GM13976 (cell line): Measurements from ENCODE around the gene C11orf98.

Source experiments
- DNase-seq: peaks from one replicate; pipeline ENCODE4 v3.0.0; 2012; ENCODE audit warnings: low spot score
- in situ Hi-C: fragments of 300-500 bp; cut with MboI; formaldehyde crosslinking; loops from one replicate; pipeline ENCODE4 v1.12.0; 2022; ENCODE audit warnings: low sequenced_read_pairs, mixed read lengths, inconsistent platforms; ENCODE audit not compliant: unreplicated experiment
- TF ChIP-seq, protein P1 (sequence below): IDR thresholded peaks from 2 replicates; pipeline ENCODE4 v1.5.1; 2012; ENCODE audit warnings: borderline replicate concordance, mild to moderate bottlenecking; ENCODE audit not compliant: insufficient read depth; ENCODE audit errors: extremely low read depth, missing control alignments, control extremely low read depth

The C11orf98 gene

DNA sequence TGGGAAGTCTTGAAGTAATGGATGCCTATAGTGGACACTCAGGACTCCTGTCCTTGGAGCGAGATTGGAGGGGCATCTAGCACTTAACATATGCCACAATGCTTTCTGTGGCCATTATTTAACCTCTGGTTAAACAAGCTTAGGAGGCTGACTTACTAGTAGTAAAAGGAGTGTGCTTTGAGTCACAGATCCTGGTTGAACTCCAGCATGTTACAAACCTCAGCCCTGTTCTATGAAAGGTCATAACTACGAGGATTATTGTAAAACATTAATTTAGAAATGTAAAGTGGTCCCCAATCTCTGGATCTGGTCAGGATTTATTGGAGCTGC lies 8.2 kb upstream of the C11orf98 start:
- TF ChIP-seq, protein P1, sequence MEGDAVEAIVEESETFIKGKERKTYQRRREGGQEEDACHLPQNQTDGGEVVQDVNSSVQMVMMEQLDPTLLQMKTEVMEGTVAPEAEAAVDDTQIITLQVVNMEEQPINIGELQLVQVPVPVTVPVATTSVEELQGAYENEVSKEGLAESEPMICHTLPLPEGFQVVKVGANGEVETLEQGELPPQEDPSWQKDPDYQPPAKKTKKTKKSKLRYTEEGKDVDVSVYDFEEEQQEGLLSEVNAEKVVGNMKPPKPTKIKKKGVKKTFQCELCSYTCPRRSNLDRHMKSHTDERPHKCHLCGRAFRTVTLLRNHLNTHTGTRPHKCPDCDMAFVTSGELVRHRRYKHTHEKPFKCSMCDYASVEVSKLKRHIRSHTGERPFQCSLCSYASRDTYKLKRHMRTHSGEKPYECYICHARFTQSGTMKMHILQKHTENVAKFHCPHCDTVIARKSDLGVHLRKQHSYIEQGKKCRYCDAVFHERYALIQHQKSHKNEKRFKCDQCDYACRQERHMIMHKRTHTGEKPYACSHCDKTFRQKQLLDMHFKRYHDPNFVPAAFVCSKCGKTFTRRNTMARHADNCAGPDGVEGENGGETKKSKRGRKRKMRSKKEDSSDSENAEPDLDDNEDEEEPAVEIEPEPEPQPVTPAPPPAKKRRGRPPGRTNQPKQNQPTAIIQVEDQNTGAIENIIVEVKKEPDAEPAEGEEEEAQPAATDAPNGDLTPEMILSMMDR = no peak
- DNase-seq = no peak
- in situ Hi-C loops = no loop called here

DNA sequence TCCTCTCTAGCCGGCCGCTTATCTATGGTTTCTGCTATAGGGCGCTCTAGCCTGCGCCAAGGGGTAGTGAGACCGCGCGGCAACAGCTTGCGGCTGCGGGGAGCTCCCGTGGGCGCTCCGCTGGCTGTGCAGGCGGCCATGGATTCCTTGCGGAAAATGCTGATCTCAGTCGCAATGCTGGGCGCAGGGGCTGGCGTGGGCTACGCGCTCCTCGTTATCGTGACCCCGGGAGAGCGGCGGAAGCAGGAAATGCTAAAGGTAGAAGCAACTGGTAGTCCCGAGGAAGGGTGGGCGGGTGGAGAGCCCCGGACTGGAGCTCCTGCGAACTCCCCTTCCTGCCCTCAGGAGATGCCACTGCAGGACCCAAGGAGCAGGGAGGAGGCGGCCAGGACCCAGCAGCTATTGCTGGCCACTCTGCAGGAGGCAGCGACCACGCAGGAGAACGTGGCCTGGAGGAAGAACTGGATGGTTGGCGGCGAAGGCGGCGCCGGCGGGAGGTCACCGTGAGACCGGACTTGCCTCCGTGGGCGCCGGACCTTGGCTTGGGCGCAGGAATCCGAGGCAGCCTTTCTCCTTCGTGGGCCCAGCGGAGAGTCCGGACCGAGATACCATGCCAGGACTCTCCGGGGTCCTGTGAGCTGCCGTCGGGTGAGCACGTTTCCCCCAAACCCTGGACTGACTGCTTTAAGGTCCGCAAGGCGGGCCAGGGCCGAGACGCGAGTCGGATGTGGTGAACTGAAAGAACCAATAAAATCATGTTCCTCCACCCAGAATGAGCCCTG lies 6.8 kb upstream of the C11orf98 start, which contains the start of the genes LBHD1 and UQCC3:
Gene LBHD1 (minus strand): TSS at position 660 of the 782 bp plus-strand sequence. CDS start 2,236 bp downstream, outside the sequence.
Gene UQCC3 (plus strand): TSS at position 66 of the 782 bp plus-strand sequence. CDS start 73 bp downstream, at position 139.
- TF ChIP-seq, protein P1 = no peak
- peak; percentile 91 for DNase-seq
- in situ Hi-C loops = no loop called here

DNA sequence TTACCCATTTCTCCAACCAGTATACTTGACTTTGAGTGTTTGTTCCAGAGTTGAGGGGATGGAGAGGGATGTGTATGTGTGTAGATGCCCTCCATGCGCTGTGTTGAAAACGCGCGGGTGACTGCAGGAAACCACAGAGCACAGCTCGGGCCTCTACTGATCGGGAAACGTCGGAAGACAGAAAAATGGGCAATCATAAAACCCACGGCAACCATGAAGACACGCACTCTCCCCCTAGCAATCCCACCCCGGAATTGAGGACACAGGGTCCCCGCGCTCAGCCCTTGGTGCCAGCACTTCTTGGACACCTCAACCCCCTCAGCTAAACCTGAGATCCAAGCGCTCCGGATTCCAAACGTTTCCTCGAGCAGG lies 6.2 kb upstream of the C11orf98 start:
- in situ Hi-C loops = no loop called here
- TF ChIP-seq, protein P1 = no peak
- DNase-seq = no peak

DNA sequence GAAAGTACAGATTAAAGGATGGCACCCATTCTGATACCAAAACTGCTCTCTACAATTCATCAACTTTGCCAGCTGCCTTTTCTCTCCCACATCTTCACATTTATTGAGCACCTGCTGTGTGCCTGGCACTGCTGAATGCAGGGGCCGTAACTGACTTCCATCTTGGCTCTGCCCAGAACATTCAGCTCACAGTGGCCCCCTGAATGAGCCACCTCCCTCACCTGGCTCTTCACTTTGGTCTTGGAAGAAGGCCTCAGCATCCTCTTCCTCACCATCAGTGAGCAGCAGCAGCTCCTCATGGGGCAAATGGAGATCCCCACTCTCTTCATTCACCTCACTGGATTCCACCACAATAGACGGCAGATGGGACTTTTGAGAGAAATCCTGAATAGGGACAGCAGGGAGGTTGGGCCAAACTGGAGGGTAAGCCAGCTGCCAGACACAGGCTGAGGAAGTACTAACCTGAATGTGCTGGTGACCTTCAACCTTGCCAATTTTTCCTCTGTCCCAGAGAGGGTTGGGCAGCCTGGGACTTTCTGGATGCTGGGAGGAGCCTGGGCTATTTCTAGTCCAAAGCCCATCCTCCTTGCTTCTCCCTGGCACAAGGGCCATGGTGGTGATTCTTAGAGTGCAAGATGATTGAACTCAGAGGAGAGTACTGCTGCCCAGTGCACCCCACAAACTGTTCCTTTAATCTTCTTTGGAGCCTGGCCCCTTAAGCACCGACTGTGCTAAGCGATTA lies 4.6 kb upstream of the C11orf98 start:
- in situ Hi-C loops = no loop called here
- no peak for DNase-seq
- TF ChIP-seq, protein P1 = no peak

DNA sequence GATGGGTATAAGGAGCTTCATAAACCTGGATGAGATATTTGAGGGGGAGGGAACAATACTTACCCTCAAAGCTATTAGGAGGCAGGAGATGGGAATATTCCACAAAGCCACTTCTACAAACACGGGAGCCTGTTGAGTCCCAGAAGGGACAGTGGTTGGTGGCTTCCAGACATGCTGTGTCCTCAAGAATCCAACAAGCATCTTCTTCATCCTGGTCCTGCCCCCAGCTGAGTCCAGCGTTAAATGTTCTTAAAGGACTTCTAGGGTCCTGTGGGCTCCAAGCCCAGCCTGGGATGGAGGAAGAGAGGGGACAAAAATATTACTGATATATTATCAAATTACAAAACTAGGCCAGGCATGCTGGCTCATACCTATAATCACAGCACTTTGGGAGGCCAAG lies 2.5 kb upstream of the C11orf98 start:
- DNase-seq = no peak
- TF ChIP-seq, protein P1 = no peak
- in situ Hi-C loops = no loop called here

DNA sequence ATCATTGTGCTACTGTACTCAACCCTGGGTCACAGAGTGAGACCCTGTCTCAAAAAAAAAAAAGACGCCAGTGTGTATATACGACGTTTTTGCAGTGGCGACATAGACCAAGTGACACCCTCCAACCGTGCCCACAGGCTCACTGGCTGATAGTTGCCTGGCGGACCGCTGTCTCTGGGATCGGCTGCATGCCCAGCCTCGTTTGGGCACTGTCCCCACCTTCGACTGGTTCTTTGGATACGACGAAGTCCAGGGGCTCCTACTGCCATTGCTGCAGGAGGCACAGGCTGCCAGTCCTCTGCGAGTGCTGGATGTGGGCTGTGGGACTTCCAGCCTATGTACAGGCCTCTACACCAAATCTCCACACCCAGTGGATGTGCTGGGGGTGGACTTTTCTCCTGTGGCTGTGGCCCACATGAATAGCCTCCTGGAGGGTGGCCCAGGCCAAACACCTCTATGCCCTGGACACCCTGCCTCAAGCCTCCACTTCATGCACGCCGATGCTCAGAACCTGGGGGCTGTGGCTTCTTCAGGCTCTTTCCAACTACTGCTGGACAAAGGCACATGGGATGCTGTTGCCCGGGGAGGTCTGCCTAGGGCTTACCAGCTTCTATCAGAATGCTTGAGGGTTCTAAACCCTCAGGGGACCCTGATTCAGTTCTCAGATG lies 1.4 kb upstream of the C11orf98 start:
- in situ Hi-C loops = no loop called here
- no peak for DNase-seq
- TF ChIP-seq, protein P1 = no peak
